Mesenteric fat pad (tissue), 1 donor: Measurements from ENCODE around the gene DGKZ. TPM values are rescaled to one million over a fixed set of nuclear protein-coding genes. Genes with fewer than 3 reads are reported as not detected.

Experiments
- DNase-seq: peaks from one replicate; pipeline ENCODE4 v3.0.0-alpha.2; 2020; ENCODE audit warnings: low spot score
- total RNA-seq: library from RNA; stranded (reverse); fragmentation: NEBNext Ultra II Directional; extraction: Animal tissue kit (Norgen Biotek cat#: 25700); gene quantifications from one replicate; pipeline ENCODE4 v1.2.1, GENCODE V29; 2021
- donor health status: DM: yes; HTN: yes; CAD: no.

Gene DGKZ
- total RNA-seq, 1 donor from 2014 or later = 54.3 TPM

GRCh38 chr11:46380340-46381047 is 33.2 kb downstream of the DGKZ start:
- DNase-seq = peak; percentile 94

- DNase-seq = no peak
Observed at GRCh38 chr11:46381048-46381818, 34.0 kb downstream of the DGKZ start, which contains the start of gene MDK. Gene MDK (plus strand): TSS chr11:46381669. CDS start chr11:46382058, 389 bp downstream.

GRCh38 chr11:46381819-46382645 is 34.8 kb downstream of the DGKZ start:
- DNase-seq = peak; percentile 88

- no peak for DNase-seq
Observed at GRCh38 chr11:46382646-46383403, 35.6 kb downstream of the DGKZ start.

- no peak for DNase-seq
Observed at GRCh38 chr11:46383404-46383758, 36.1 kb downstream of the DGKZ start.

GRCh38 chr11:46383974-46384701 is 36.9 kb downstream of the DGKZ start:
- no peak for DNase-seq

- no peak for DNase-seq
Observed at GRCh38 chr11:46385169-46386004, 38.1 kb downstream of the DGKZ start.

GRCh38 chr11:46386005-46386578 is 38.8 kb downstream of the DGKZ start:
- DNase-seq = no peak

GRCh38 chr11:46386674-46387073 is 39.4 kb downstream of the DGKZ start:
- no peak for DNase-seq

- no peak for DNase-seq
Observed at GRCh38 chr11:46387456-46387855, 40.2 kb downstream of the DGKZ start.

- no peak for DNase-seq
Observed at GRCh38 chr11:46387919-46388618, 40.8 kb downstream of the DGKZ start.

- DNase-seq = no peak
Observed at GRCh38 chr11:46388619-46389449, 41.6 kb downstream of the DGKZ start.

GRCh38 chr11:46389450-46390330 is 42.4 kb downstream of the DGKZ start:
- peak; percentile 94 for DNase-seq

- DNase-seq = no peak
Observed at GRCh38 chr11:46390331-46391171, 43.3 kb downstream of the DGKZ start.

GRCh38 chr11:46391186-46391577 is 43.9 kb downstream of the DGKZ start:
- no peak for DNase-seq
